GM12878 (cell line): ENCODE measurements around the gene SRSF11. TPM values are rescaled to one million over a fixed set of nuclear protein-coding genes. Genes with fewer than 3 reads are reported as not detected.
A peak's percentile ranks its signal among the peaks of the same experiment; 100 is the strongest.

ENCODE experiments used
- ATAC-seq: fragments of 200-7000 bp; cut with Tn5 transposase; 3 replicates; pipeline ENCODE4 v1.9.1; 2020; ENCODE audit warnings: mild to moderate bottlenecking, moderate library complexity
- BruUV-seq: library from RNA; stranded (reverse); fragments of 400-500 nt; replicated peaks from 2 replicates; lab custom pipeline; 2021; lab: Mats Ljungman, UMichigan
- CTCF ChIA-PET: fragments of 300-600 bp; sonication (Branson Sonifier 250); formaldehyde crosslinking; extraction: SDS; loops from one replicate; lab custom pipeline; 2021; ENCODE audit warnings: inconsistent platforms; lab: Yijun Ruan, JAX
- POLR2A ChIA-PET: fragments of 350-600 bp; formaldehyde crosslinking; extraction: SDS; loops from one replicate; lab custom pipeline; 2021; ENCODE audit warnings: inconsistent platforms; lab: Charles Lee
- RAD21 ChIA-PET: fragments of 300-600 bp; sonication (Branson Sonifier 250); formaldehyde crosslinking; loops from one replicate; lab custom pipeline; 2023; ENCODE audit warnings: antibody characterized with exemption; ENCODE audit not compliant: unreplicated experiment; lab: Charles Lee
- SMC1A ChIA-PET: fragments of 300-600 bp; sonication (Branson Sonifier 250); formaldehyde crosslinking; loops from one replicate; lab custom pipeline; 2023; ENCODE audit not compliant: unreplicated experiment, uncharacterized antibody; lab: Charles Lee
- DNase-seq: peaks from one replicate; pipeline ENCODE4 v3.0.0-alpha.2; 2011; ENCODE audit warnings: low read depth, low spot score
- FAIRE-seq: peaks from 3 replicates; lab custom pipeline; 2011; peaks lifted over from hg19 to GRCh38; lab: Jason Lieb, UNC
- H2AFZ ChIP-seq: 2 replicates; pipeline ENCODE4 v1.6.0; 2011; ENCODE audit warnings: low read depth, low read length, control low read depth; ENCODE audit not compliant: control insufficient read depth
- H3K27ac ChIP-seq: 2 replicates; pipeline ENCODE4 v1.5.1; 2011; ENCODE audit warnings: control low read depth; ENCODE audit not compliant: control insufficient read depth, insufficient read depth
- H3K27me3 ChIP-seq, 2 experiments: replicated peaks in 1 of 2; 2 replicates each; pipeline versions ENCODE4 v1.6.0 to v1.6.1; 2011; ENCODE audit warnings: low read length in 1 of 2; ENCODE audit not compliant: control insufficient read depth in 2 of 2, insufficient read depth in 2 of 2
- H3K36me3 ChIP-seq, 2 experiments: 2 replicates each; pipeline ENCODE4 v1.5.1; 2011; ENCODE audit warnings: low read length in 1 of 2; ENCODE audit not compliant: control insufficient read depth in 2 of 2, insufficient read depth in 2 of 2
- H3K4me1 ChIP-seq: 2 replicates; pipeline ENCODE4 v1.6.1; 2011; ENCODE audit warnings: mild to moderate bottlenecking, low read length, moderate library complexity, mixed read lengths; ENCODE audit not compliant: control insufficient read depth, insufficient read depth
- H3K4me2 ChIP-seq: 2 replicates; pipeline ENCODE4 v1.6.0; 2011; ENCODE audit warnings: control low read depth; ENCODE audit not compliant: control insufficient read depth, insufficient read depth
- H3K4me3 ChIP-seq: fragments of 200-600 bp; sonication (generic); 2 replicates; pipeline ENCODE4 v1.5.1; 2016
- H3K79me2 ChIP-seq: 2 replicates; pipeline ENCODE4 v1.6.0; 2011; ENCODE audit warnings: low read length; ENCODE audit not compliant: control insufficient read depth, insufficient read depth
- H3K9ac ChIP-seq: 2 replicates; pipeline ENCODE4 v1.8.0; 2011; ENCODE audit warnings: low read length, control low read depth, mixed read lengths; ENCODE audit not compliant: control insufficient read depth, insufficient read depth
- H3K9me3 ChIP-seq: replicated peaks from 3 replicates; pipeline ENCODE4 v1.5.1; 2011; ENCODE audit warnings: mild to moderate bottlenecking, low read length; ENCODE audit not compliant: control insufficient read depth, insufficient read depth
- H4K20me1 ChIP-seq: 2 replicates; pipeline ENCODE4 v1.6.0; 2011; ENCODE audit not compliant: control insufficient read depth, insufficient read depth
- FOS ChIP-seq: IDR thresholded peaks from 3 replicates; pipeline ENCODE4 v1.6.1; 2011; ENCODE audit warnings: borderline replicate concordance; ENCODE audit not compliant: insufficient read length; ENCODE audit errors: extremely low read depth
- GABPA ChIP-seq: IDR thresholded peaks from 2 replicates; pipeline ENCODE4 v1.6.1; 2014; ENCODE audit warnings: antibody characterized with exemption, low read depth, mild to moderate bottlenecking, inconsistent platforms
- MTA3 ChIP-seq: IDR thresholded peaks from 2 replicates; pipeline ENCODE4 v1.6.1; 2012; ENCODE audit warnings: low read length, inconsistent platforms, borderline replicate concordance
- MYC ChIP-seq: IDR thresholded peaks from 2 replicates; pipeline ENCODE4 v1.6.1; 2011; ENCODE audit warnings: mild to moderate bottlenecking, low read length, moderate library complexity, inconsistent platforms; ENCODE audit not compliant: insufficient read depth, insufficient replicate concordance, insufficient read length, severe bottlenecking
- NFXL1 ChIP-seq: fragments of 450-650 bp; IDR thresholded peaks from 2 replicates; pipeline ENCODE4 v1.6.1; 2017; ENCODE audit warnings: antibody characterized with exemption, mild to moderate bottlenecking, borderline replicate concordance
- SP1 ChIP-seq: IDR thresholded peaks from one replicate; pipeline ENCODE4 v1.6.1; 2011; ENCODE audit warnings: low read depth, low read length
- WRNIP1 ChIP-seq: IDR thresholded peaks from 2 replicates; pipeline ENCODE4 v1.6.1; 2011; ENCODE audit warnings: low read depth, low read length, improper control_type of control experiment, borderline replicate concordance
- WGBS: methylation state at CpG from one replicate; pipeline ENCODE4 v1.1.6; 2016; ENCODE audit warnings: low lambda C conversion rate; ENCODE audit not compliant: insufficient replicate concordance, insufficient coverage; ENCODE audit errors: missing lambda C conversion rate; 5-methylcytosine and 5-hydroxymethylcytosine counted together
- in situ Hi-C: fragments of 300-500 bp; cut with MboI; formaldehyde crosslinking; loops from 9 replicates; pipeline ENCODE4 v1.14.3; 2018; ENCODE audit warnings: mixed read lengths
- intact Hi-C: fragments of 100-400 bp; cut with micrococcal nuclease; formaldehyde crosslinking; loops from one replicate; pipeline ENCODE4 v1.14.2; 2022; ENCODE audit not compliant: unreplicated experiment
- polyA plus RNA-seq, 11 experiments: library from polyadenylated mRNA; depleted of rRNA in 4 of 11; unstranded in 6 of 11; stranded (reverse) in 5 of 11; fragments of >200 nt; fragmentation: Nextera tagmentation in 4 of 11; fragmentation: Illumina TruSeq in 1 of 11; extraction: Ambion mirVana in 4 of 11; extraction: Trizol in 1 of 11; gene quantifications; 1 replicate in 1 of 11; 2 replicates in 10 of 11; pipeline versions ENCODE4 v1.2.1 to v1.2.3, GENCODE V29; 2011 to 2016; ENCODE audit warnings: inconsistent platforms in 2 of 11, missing spikeins in 2 of 11, low read depth in 1 of 11
- total RNA-seq, 4 experiments: library from RNA; depleted of rRNA in 3 of 4; stranded (reverse); fragments of >200 nt in 3 of 4; fragmentation: Illumina TruSeq in 1 of 4; extraction: Trizol in 1 of 4; gene quantifications; 2 replicates each; pipeline versions ENCODE4 v1.2.1 to v1.2.3, GENCODE V29; 2013 to 2021
- TF ChIP-seq, protein P1 (sequence below): fragments of 450-650 bp; IDR thresholded peaks from 2 replicates; pipeline ENCODE4 v1.6.1; 2017; ENCODE audit warnings: mild to moderate bottlenecking, low read depth, inconsistent platforms; ENCODE audit not compliant: poor library complexity, severe bottlenecking
- TF ChIP-seq, protein P2 (sequence below): fragments of 450-650 bp; IDR thresholded peaks from 2 replicates; pipeline ENCODE4 v1.6.1; 2017; ENCODE audit warnings: borderline replicate concordance
- TF ChIP-seq, protein P3 (sequence below): fragments of 450-650 bp; IDR thresholded peaks from 2 replicates; pipeline ENCODE4 v1.6.1; 2016; ENCODE audit warnings: mild to moderate bottlenecking

SRSF11 gene
- total and polyA plus RNA-seq, 10 of the 15 experiments (the other 5 are each of a cell fraction or from before 2014, with no cell fraction given): 83.0 to 424 (median 207) TPM

DNA sequence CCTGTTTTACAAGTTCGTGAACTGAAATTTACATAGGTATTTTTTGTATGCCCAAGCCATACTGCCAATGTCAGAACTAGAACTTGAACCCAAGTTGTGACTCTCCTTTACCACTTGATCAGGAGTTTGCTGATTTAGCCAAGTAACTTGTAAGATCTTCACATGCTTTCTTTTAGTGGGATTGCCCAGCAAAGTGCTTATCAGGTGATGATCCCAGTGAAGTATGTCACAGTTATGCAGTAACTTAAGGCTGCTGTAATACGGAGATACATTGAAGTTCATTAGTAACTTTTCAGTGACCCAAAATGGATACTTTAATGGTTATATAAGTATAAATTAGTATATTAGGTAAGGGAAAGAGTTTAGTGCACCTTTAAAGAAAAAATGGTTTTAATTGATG, 3.8 kb downstream of the SRSF11 start:
- no peaks in the 10 kb centered on the region for H3K27me3 ChIP-seq
- H3K36me3 ChIP-seq: peaks cover 0 to 18% of the 10 kb centered on the region in 2 experiments; a peak in 3 of 4 replicates
- FAIRE-seq (no peak), DNase-seq (no peak), ATAC-seq (no peak)
- no peaks in the 10 kb centered on the region for H3K9me3 ChIP-seq
- RAD21 ChIA-PET: no interaction called here
- SMC1A ChIA-PET: no interaction called here
- no TSS peak for BruUV-seq
- peaks cover 8% of the 10 kb centered on the region for H3K4me1 ChIP-seq
- no peak overlapping the region for H3K9ac ChIP-seq
- no peak overlapping the region for H3K4me2 ChIP-seq
- in situ Hi-C loops: no loop called here
- intact Hi-C loops: loop anchor here (5.0 kb wide), 1 partner anchor 127 kb away; the partner anchor contains the start of gene ANKRD13C
- no peaks in the 10 kb centered on the region for H4K20me1 ChIP-seq
- no peak overlapping the region for H3K27ac ChIP-seq
- TF ChIP-seq NFXL1: no peak
- TF ChIP-seq, protein P1, sequence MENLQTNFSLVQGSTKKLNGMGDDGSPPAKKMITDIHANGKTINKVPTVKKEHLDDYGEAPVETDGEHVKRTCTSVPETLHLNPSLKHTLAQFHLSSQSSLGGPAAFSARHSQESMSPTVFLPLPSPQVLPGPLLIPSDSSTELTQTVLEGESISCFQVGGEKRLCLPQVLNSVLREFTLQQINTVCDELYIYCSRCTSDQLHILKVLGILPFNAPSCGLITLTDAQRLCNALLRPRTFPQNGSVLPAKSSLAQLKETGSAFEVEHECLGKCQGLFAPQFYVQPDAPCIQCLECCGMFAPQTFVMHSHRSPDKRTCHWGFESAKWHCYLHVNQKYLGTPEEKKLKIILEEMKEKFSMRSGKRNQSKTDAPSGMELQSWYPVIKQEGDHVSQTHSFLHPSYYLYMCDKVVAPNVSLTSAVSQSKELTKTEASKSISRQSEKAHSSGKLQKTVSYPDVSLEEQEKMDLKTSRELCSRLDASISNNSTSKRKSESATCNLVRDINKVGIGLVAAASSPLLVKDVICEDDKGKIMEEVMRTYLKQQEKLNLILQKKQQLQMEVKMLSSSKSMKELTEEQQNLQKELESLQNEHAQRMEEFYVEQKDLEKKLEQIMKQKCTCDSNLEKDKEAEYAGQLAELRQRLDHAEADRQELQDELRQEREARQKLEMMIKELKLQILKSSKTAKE: no peak
- CTCF ChIA-PET: interaction anchor here (1.0 kb wide), 1 partner anchor 17 kb away, joined by 3 read pairs; no protein-coding TSS in a partner anchor
- no peak overlapping the region for H2AFZ ChIP-seq
- 76% methylated on average over 2 of the region's 2 CpGs for WGBS
- H3K79me2 ChIP-seq: peaks cover 74% of the 10 kb centered on the region
- no peak overlapping the region for H3K4me3 ChIP-seq
- POLR2A ChIA-PET: no interaction called here

DNA sequence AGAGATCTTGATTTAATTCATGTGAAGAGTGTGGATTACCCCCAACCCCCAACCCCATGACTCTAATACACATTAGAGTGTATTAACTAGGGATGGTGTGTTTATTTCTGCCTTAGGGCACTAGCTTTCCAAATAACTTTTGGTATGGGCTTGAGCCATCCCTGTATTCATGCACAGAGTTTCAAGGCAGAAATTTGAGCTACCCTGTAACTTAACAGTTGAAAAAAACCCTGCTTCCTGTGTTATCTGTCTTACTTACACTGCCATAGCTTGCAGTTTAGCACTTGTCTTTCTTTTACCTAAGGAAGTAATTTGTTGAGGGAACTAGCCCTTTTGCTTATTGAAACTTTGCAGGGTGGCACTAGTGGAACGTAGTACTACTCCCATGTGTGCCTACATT, 6.3 kb downstream of the SRSF11 start:
- RAD21 ChIA-PET: interaction anchor here (1.1 to 3.0 kb wide), 4 partner anchors 19 to 184 kb away, joined by 3 to 8 read pairs (median 4); partner anchors contain the start of gene CTH
- Histone ChIP-seq H4K20me1 (no peaks in the 10 kb centered on the region), H3K27me3 (no peaks in the 10 kb centered on the region), H3K79me2 (peaks cover 57% of the 10 kb centered on the region), H3K4me2 (peak overlapping the region; percentile 7; the same call in 1 of the 2 replicates), H3K9me3 (no peaks in the 10 kb centered on the region), H3K27ac (no peak overlapping the region), H3K4me1 (peaks cover 8% of the 10 kb centered on the region), H3K9ac (no peak overlapping the region), H3K36me3 (peaks cover 2 to 20% of the 10 kb centered on the region in 2 experiments), H2AFZ (no peak overlapping the region), H3K4me3 (0 out of 2 replicates have a peak overlapping the region, but pooled peaks have one; percentile 9)
- SMC1A ChIA-PET: interaction anchor here (0.7 to 2.0 kb wide), 11 partner anchors 9 to 260 kb away, joined by 3 to 6 read pairs (median 4); no protein-coding TSS in a partner anchor
- POLR2A ChIA-PET: interaction anchor here (1.1 kb wide), 1 partner anchor 18 kb away, joined by 3 read pairs; no protein-coding TSS in a partner anchor
- FAIRE-seq (no peak), ATAC-seq (peak; percentile 76), DNase-seq (no peak)
- intact Hi-C loops (no loop called here), in situ Hi-C loops (no loop called here)
- BruUV-seq: no TSS peak
- CTCF ChIA-PET: interaction anchor here (0.7 to 1.5 kb wide), 4 partner anchors 15 to 36 kb away, joined by 3 to 4 read pairs (median 3); partner anchors contain the start of gene LRRC40
- 38% methylated on average over 1 of the region's 1 CpG for WGBS
- TF ChIP-seq MYC (no peak), SP1 (no peak), FOS (no peak), WRNIP1 (no peak), GABPA (no peak), MTA3 (no peak)
- TF ChIP-seq, protein P2, sequence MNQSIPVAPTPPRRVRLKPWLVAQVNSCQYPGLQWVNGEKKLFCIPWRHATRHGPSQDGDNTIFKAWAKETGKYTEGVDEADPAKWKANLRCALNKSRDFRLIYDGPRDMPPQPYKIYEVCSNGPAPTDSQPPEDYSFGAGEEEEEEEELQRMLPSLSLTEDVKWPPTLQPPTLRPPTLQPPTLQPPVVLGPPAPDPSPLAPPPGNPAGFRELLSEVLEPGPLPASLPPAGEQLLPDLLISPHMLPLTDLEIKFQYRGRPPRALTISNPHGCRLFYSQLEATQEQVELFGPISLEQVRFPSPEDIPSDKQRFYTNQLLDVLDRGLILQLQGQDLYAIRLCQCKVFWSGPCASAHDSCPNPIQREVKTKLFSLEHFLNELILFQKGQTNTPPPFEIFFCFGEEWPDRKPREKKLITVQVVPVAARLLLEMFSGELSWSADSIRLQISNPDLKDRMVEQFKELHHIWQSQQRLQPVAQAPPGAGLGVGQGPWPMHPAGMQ: no peak
- TF ChIP-seq, protein P3, sequence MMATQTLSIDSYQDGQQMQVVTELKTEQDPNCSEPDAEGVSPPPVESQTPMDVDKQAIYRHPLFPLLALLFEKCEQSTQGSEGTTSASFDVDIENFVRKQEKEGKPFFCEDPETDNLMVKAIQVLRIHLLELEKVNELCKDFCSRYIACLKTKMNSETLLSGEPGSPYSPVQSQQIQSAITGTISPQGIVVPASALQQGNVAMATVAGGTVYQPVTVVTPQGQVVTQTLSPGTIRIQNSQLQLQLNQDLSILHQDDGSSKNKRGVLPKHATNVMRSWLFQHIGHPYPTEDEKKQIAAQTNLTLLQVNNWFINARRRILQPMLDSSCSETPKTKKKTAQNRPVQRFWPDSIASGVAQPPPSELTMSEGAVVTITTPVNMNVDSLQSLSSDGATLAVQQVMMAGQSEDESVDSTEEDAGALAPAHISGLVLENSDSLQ: no peak
